ENCODE measurements around the gene SEMA5A.
A peak's percentile ranks its signal among the peaks of the same experiment; 100 is the strongest.

The SEMA5A gene

GRCh38 chr5:9502050-9502834 is 43.6 kb downstream of the SEMA5A start:
- no peak for DNase-seq (ENCODE audit: low read depth)
- H3K4me3 ChIP-seq (ENCODE audit: low read length): no peak overlapping the region
- no peak for TF ChIP-seq CTCF (conservative IDR thresholded peaks at IDR 0.05; ENCODE audit: low read length)

GRCh38 chr5:9500625-9501024 is 45.2 kb downstream of the SEMA5A start:
- no peak overlapping the region for H3K4me3 ChIP-seq (ENCODE audit: low read length)
- no peak for DNase-seq (ENCODE audit: low read depth)
- TF ChIP-seq CTCF (conservative IDR thresholded peaks at IDR 0.05; ENCODE audit: low read length): no peak

GRCh38 chr5:9500193-9500592 is 45.7 kb downstream of the SEMA5A start:
- no peak for TF ChIP-seq CTCF (conservative IDR thresholded peaks at IDR 0.05; ENCODE audit: low read length)

GRCh38 chr5:9499498-9499876 is 46.4 kb downstream of the SEMA5A start:
- no peak for TF ChIP-seq CTCF (conservative IDR thresholded peaks at IDR 0.05; ENCODE audit: low read length)
- no peak for DNase-seq (ENCODE audit: low read depth)
- H3K4me3 ChIP-seq (ENCODE audit: low read length): no peak overlapping the region

More at GRCh38 chr5:9500193-9500592, 45.7 kb downstream of the SEMA5A start:
- DNase-seq (ENCODE audit: low read depth): no peak
- H3K4me3 ChIP-seq (ENCODE audit: low read length): no peak overlapping the region

- peak; percentile 32; the same call in 1 of the 2 replicates for TF ChIP-seq CTCF (conservative IDR thresholded peaks at IDR 0.05; ENCODE audit: low read length)
- no peak overlapping the region for H3K4me3 ChIP-seq (ENCODE audit: low read length)
- no peak for DNase-seq (ENCODE audit: low read depth)
These were observed 47.1 kb downstream of the SEMA5A start for GRCh38 chr5:9498541-9499497.

GRCh38 chr5:9497347-9497746 is 48.5 kb downstream of the SEMA5A start:
- H3K4me3 ChIP-seq (ENCODE audit: low read length): no peak overlapping the region
- TF ChIP-seq CTCF (conservative IDR thresholded peaks at IDR 0.05; ENCODE audit: low read length): no peak
- DNase-seq (ENCODE audit: low read depth): no peak
